K562 treated with DMSO at 1 percent for 24 hours (cell line): ENCODE data around the gene TIAM2. TPM values are rescaled to one million over a fixed set of nuclear protein-coding genes. Genes with fewer than 3 reads are reported as not detected.

Experiments used
- total RNA-seq: library from RNA; unstranded; fragments of 300-600 nt; gene quantifications from 2 replicates; pipeline ENCODE4 v1.2.3, GENCODE V29; 2022; ENCODE audit warnings: low read depth; ENCODE audit not compliant: insufficient read depth

TIAM2 gene
- total RNA-seq: 2.7 and 2.9 TPM in 2 replicates

GRCh38 chr6:154995254-154996015 lies at the start of gene TIAM2:
Gene TIAM2, plus strand, starts transcription at chr6:154995315. Its CDS starts 133,909 bp downstream, at chr6:155129224.

GRCh38 chr6:155263373-155264063 lies 268.4 kb downstream of the TIAM2 start, which contains the start of gene CLDN20:
Gene CLDN20, plus strand, starts transcription at chr6:155264013. Its CDS starts 11,707 bp downstream, at chr6:155275720.

